HG02970 (cell line): ENCODE data around the gene CA9.

Experiments
- ATAC-seq: cut with Tn5 transposase; IDR thresholded peaks from one replicate; pipeline ENCODE4 v1.9.1; 2021; ENCODE audit warnings: mild to moderate bottlenecking, moderate library complexity, moderate number of reproducible peaks; ENCODE audit not compliant: unreplicated experiment, low FRiP score

CA9 gene

DNA sequence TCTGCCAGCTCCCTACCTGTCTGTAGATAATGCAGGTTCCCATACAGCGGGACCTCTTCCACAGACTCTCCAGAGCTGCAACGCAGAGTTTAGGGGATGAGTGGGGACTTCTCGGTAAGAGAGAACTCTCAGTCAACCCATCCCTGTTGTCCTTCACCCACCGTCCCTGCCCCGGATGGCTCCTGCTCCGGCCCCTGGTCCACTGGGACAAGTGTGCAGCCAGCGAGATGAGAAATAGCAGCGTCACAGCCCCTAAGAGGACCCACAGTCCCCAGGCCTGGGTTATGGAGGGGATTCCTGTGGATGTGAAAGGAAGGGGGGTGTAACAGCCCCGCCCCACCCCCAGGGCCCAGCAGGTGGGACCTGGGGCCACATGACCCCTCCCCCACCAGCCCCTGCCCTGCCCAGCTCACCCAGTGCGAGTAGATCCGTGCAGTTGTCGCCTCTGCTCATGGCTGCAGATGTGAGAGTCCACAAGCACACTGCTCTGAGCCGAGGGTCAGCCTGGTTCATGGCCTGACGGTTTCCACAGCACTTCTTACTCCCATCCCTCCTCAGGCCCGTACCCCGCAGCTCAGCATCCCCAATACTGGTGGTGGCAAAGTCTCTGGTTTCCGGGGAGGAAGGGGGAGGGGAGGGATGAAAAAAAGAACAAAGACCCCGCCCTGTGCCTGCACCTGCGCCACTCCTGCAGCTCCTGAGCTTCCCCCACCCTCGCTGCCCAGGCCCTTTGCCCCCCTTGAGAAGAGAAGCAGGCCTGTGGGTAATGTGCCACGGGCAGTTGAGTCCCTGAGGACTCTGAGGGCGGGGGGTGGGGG lies 23.2 kb upstream of the CA9 start, which contains the start of gene SIT1:
Gene SIT1 (minus strand): TSS at position 591 of the 818 bp plus-strand sequence. CDS start 78 bp downstream, at position 513.
- ATAC-seq: no peak

DNA sequence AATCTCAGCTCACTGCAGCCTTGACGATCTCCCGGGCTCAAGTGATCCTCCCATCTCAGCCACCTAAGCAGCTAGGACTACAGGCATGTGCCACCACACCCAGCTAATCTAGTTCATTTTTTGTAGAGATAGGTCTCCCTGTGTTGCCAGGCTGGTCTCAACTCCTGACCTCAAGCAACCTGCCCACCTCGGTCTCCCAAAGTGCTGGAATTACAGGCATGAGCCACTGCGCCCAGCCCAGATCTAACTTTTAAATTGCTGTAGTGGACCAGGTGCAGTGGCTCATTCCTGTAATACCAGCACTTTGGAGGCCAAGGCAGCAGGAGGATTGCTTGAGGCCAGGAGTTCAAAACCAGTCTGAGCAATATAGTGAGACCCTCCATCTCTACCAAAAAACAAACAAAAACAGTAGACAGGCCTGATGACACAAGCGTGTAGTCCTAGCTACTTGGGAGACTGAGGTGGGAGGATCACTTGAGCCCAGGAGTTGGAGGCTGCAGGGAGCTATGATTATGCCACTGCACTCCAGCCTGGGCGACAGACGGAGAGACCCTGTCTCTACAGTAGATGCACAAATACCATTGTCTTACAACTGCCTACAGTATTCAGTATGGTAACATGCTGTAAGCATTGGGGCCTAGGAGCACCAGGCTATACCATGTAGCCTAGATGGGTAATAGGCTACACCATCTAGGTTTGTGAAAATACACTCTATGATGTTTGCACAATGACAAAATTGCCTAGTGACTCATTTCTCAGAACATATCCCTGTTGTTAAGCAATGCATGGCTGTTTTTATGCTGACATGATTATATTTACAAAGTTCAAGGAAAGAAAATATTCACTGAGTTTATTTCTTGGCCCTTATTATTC lies 21.5 kb upstream of the CA9 start:
- no peak for ATAC-seq

DNA sequence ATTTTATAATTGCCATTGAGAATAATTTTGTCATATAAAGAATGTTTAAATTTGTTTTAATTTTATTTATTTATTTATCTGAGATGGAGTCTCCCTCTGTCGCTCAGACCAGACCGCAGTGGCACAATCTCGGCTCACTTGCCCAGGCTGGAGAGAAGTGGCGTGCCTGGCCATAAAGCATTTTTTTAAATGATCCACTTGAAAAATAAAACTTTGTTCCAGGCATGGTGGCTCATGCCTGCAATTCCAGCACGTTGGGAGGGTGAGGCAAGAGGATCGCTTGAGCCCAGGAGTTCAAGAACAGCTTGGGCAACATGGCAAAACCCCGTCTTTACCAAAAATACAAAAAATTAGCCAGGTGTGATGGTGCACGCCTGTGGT lies 20.9 kb upstream of the CA9 start:
- ATAC-seq: no peak

DNA sequence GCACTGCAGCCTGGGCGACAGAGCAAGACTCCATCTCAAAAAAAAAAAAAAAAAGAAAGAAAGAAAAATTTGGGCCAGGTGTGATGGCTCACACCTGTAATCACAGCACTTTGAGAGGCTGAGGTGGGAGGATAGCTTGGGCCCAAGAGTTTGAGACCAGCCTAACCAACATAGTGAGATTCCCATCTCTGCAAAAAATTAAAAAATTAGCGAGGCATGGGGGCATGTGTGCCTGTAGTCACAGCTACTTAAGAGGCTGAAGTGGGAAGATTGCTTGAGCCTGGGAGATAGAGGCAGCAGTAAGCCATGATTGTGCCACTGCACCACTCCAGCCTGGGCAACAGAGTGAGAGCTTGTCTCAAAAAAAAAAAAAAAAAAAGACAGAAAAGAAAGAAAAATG lies 20.1 kb upstream of the CA9 start:
- ATAC-seq: no peak

DNA sequence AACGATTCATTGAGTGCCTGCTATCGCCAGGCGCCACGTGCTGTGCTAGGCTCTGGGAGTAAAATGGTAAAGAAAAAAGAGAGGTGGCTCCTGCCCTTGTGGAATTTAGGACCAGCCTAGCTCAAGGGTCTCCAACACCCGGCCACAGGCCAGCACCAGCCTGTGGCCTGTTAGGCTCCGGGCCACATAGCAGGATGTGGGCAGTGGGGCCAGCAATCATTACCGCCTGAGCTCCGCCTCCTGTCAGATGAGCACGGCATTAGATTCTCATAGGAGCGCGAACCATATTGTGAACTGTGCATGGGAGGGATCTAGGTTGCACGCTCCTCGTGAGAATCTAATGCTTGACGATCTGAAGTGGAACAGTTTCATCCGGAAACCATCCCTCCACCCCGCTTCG lies 17.4 kb upstream of the CA9 start:
- ATAC-seq: no peak

DNA sequence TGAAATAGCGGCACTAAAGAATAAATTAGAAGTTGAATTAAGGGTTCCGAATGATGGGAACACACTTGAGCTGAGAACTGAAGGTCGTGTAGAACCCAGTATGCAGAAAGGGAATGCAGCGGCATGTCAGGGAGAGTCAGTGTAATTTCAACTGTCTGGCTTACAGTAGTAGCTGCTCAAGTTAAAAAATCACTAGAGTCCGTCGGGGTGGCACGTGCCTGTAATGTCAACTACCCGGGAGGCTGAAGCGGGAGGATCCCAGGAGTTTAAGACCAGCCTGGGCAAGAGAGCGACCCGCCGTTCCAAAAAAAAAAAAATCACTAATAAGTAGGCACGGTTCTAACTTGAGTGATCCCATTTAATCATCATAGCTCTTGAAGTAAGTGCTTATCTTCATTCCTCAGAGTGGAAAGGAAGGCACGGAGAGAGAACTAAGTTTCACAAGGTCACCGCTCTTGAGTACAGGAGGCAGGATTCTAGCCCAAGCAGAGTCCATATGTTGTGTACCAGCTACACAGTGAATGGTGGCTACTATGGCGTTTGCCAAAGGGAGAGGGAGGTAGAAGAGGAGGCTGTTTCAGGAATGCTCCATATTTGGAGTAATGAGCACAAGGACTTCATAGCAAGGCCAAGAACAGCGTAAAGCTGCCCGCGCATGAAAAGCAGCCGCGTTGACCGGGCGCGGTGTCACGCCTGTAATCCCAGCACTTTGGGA lies 16.7 kb upstream of the CA9 start:
- ATAC-seq: no peak

DNA sequence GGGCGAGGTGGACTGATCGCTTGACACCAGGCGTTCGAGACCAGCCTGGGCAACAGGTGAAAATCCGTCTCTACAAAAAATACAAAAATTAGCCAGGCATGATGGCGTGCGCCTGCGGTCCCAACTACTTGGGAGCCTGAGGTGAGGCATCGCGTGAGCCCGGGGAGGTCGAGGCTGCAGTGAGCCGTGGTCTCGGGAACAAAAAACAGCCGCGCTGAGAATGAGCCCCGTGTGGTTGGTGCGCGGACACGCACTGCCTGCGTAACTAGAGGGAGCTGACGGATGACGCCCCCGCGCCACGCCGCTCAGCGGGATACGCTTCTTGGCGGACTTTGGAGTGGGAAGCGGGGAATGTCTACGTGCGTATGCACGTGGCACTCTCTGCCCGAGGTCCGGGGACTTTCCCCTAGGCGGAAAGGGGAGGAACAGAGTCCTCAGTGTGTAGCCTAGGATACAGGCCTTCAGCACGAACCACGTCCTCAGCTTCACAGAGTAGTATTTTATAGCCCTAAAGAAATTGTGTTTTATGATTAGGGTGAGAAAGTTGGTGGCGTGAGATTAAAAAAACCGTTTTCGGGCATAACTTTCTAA lies 16.1 kb upstream of the CA9 start, which contains the start of gene RMRP:
Gene RMRP (minus strand): TSS at position 474 of the 591 bp plus-strand sequence.
- ATAC-seq: peak; percentile 85

DNA sequence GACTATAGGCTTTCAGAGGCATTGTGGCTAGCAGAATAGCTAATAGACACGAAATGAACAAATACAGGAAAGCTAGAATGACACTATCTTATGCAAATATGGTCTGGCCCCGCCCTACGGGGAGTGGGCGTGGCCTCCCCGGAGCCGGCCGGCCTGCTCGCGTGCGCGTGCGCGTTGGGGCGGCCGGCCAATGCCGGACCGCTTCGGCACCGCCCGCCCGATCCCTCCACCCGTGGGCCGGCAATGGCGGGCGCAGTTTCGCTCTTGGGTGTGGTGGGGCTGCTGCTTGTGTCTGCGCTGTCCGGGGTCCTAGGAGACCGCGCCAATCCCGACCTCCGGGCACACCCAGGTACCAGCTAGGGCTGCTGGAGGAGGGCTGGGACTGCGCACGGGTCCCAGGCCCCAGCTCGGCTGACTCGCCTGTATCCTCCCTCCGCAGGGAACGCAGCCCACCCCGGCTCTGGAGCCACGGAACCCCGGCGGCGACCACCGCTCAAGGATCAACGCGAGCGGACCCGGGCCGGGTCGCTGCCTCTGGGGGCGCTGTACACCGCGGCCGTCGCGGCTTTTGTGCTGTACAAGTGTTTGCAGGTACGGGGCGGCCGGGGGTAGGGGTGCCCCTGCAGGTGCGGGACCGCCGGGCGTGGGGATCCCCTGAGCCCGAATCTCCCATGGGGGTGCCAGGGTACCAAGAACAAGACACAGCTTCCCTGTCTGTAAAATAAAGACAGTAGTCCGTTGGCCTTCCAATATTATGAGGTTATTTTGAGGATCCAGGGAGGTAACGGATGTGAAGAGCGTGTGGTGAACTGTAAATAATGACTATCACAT lies 15.4 kb upstream of the CA9 start, which contains the start of gene CCDC107:
Gene CCDC107 (plus strand): TSS at position 156 of the 831 bp plus-strand sequence. CDS start 88 bp downstream, at position 244.
- ATAC-seq: peak; percentile 69

DNA sequence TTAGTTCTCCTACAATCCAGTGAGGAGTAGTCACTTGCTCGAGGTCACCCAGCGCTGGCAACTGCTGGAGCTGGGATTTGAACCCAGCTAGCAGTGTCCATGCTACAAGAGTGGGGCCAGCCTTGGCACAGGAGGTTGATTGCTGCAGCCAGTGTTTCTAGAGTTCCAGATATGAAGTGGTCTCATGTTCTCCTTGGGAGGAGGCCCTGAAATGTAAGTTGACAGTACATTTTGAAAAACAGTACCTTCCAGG lies 14.8 kb upstream of the CA9 start:
- no peak for ATAC-seq

DNA sequence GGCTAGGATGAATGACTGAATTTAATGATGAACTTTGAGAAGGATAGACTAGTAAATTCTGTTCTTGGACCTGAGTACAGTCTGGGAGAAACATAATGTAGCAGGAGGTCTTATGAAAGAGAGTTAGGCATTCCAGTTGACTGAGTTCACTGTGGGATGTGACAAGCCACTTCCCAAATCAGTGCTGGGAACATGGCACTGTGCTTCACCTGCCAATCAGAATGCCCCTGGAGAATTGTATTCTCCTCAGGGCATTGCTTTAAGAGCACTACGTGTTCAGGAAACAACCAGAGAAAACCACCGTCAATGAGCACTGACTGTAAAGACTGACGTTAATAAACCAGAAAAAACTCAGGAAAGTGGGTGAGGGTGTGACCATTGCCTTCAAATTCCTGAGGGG lies 14.4 kb upstream of the CA9 start:
- no peak for ATAC-seq

DNA sequence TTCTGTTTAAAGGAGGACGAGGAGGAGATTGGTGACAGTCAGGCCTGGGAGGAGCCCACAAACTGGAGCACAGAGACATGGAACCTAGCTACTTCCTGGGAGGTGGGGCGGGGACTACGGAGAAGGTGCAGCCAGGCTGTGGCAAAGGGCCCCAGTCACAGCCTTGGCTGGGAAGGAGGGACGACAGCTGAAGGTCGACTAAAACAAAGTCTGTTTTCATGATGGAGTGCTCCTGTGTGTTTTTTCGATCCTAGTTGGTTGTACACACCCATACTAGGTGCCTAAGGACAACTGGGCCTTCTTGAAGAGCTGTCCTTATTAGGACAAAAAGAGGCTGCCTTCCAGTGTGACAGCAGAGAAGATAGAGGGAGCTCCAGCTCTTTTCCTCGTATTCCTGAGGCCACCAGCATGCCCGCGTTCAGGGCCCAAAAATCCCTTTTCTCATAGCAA lies 12.7 kb upstream of the CA9 start:
- ATAC-seq: no peak

DNA sequence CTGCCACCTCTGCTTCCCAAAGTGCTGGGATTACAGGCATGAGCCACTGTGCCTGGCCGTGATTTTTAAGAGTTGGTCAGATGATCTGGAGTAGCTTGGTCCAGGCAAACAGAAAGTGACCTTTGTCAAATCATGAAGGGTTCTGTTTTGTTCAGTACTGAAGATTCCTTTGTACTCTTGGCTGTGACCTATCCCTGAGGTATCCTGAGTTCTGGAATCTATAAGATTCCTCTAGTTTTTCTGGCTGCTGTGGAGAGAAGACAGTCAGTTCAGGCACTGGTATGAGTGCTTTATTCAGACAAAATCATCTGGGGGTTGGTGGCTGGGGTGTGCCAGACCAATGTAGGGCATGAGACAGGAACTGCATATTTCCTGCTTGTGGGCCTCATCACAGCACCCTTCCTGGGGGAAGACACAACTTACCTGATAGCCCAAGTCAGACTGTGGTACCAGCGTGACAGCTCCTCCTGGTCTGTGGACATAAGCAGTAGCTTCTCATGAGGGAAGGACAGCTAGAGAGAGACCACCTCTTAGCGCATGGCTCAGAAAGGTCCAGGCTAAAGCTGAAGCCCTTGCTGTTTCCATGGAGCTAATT lies 11.9 kb upstream of the CA9 start:
- ATAC-seq: no peak

DNA sequence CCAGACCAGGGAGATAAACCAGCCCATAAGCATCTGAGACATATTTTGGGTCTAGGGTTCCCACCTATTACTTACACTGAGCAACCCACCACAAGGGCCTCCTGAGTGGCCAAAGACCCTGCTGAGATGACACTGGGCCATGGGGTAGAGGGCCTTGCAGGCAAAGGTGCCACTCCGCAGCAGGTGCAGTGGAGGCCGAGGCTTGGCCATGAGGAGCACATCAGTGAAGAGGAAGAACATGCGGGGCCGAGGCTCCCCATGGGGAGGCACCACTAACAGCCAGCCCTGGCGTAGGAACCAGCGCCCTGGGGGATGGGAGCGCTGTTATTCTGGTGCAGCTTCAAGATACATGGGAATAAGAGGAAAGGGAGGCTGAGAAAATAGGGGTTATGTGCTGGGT lies 11.3 kb upstream of the CA9 start:
- ATAC-seq: no peak

DNA sequence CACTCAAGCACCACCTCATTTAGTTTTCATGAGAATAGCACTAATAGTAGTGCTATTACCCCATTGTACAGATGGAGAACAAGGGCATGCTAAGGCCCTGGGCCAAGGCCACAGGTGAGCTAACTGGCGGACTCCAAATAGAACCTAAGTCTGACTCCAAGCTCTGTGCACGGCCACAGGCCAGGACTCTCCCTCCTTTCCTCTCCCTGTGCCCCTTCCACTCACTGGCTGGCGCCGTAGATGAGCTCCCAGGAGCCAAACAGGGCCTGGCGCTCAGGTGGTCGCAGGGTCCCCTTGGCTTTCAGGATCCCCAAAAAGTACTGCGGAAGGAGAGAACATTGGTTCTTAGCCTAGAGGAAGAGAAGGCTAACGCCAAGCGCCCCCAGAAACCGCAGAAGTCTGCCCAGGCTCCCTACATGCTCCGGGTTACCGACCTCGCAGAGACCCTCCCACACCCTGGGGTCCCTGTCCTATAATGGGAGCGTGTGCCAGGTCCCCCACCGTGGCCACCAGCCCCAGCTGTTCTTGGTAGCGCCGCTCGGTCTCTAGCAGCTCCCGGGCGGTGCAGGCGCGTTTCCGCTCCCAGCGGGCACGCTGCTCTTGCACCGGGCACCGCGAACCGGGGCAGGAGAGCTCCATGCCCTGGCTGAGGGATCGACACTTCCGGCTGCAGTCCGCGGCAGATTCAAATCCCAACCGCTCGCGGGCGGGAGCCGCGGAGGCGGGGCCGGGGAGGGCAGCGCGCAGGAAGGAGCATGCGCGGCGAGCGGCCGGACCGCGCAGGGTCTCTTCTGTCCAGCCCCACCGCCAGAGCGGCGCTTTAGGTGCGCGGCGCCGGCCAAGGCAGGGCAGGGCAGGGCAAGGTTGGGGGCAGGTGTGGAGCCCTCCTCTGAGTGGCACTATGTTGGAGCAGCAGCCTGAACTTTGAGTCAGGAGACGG lies 8.9 kb upstream of the CA9 start, which contains the start of gene ARHGEF39:
Gene ARHGEF39 (minus strand): TSS at position 665 of the 940 bp plus-strand sequence. CDS start 26 bp downstream, at position 639.
- ATAC-seq: no peak

DNA sequence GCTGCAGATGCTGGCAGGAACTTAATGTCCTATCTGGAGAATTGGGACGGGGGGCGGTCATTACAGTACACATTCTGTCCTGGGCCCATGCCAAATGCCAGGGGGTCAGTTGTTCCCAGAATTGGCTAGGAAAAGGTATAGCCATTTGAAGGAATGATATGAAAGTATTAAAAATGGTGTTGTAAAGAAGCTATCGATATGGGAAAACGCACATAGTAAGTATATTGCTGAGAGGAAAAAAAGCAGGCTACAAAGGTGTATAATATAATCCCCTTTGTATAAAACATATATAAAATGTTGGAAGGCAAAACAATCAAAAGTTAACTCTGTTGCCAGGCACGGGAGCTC lies 8.3 kb upstream of the CA9 start:
- no peak for ATAC-seq

DNA sequence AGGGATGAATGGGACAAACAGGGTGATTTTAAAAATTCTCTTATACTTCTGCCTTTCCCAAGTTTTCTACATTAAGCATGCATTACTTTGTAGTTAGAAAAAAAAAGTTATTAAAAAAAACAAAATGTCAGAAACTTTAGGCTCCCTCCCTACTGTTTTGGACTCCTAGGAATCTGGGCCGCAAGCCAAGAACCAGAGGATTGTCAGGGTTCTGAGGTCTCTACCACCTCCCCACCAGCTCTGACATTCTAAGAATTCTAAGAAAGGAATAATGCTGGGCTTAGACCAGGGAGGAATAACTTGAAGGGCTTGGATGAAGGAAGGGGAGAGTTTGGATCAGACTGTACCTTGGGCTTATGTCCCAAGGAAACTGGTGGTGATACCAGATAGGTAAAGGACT lies 7.7 kb upstream of the CA9 start:
- no peak for ATAC-seq

DNA sequence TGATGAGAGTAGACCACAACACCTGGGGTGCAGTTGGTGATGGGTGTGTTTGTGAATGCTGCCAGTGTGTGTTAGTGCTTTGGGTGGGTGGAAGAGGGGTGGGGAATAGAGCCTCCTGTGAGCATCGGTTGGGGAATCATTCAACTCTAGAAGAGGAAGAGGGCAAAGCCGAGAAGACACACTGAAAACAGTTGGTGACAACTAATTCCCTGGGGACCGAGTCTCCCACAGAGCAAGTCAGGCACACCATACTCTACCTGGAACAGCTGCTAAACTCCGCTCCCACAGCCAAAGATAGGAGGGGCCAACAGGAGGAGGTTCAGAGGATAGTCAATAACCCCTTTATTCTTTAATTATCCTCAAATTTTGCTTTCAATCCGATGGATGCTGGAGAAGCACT lies 7.2 kb upstream of the CA9 start:
- no peak for ATAC-seq

DNA sequence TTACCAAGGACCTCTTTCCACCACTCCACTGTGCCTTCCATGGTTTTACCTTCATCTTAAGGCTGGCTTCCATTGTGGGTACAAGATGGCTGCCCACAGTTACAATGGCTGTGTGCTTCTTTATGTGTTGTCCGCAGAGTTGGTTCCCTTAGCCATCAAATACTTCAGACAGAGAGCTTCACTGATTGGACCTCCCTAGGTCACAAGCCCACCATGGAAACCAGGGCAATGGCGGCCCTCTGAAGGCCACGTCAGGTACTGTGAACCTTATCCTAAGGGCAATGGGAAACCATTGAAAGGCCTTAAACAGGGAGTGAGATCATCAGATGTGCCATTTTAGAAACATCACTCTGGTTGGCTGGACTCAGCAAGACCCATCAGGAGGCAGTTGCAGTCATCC lies 5.8 kb upstream of the CA9 start:
- no peak for ATAC-seq
